Measurements from ENCODE around the gene MYO1D.

The MYO1D gene

GRCh38 chr17:32591405-32591804 lies 285.5 kb downstream of the MYO1D start:
- H2AFZ ChIP-seq (ENCODE audit: low read depth) = no peak overlapping the region
- no peak overlapping the region for H3K9ac ChIP-seq
- H3K36me3 ChIP-seq (ENCODE audit: insufficient read depth) = no peaks in the 10 kb centered on the region
- H3K4me2 ChIP-seq = no peak overlapping the region
- peaks cover 28% of the 10 kb centered on the region for H3K4me1 ChIP-seq (ENCODE audit: low read depth, poor library complexity, severe bottlenecking)
- no peaks in the 10 kb centered on the region for H3K79me2 ChIP-seq (ENCODE audit: insufficient read depth, low read depth)
- H3K27me3 ChIP-seq (ENCODE audit: insufficient read depth, low read depth) = no peaks in the 10 kb centered on the region
- no peak overlapping the region for H3K4me3 ChIP-seq (IDR thresholded peaks at IDR 0.05; ENCODE audit: insufficient read depth, low read depth, low read length)
- no peaks in the 10 kb centered on the region for H4K20me1 ChIP-seq (ENCODE audit: insufficient read depth)
- no peak overlapping the region for H3K27ac ChIP-seq
- no peak for TF ChIP-seq CTCF (conservative IDR thresholded peaks at IDR 0.05; ENCODE audit: low read depth, low read length)

- H3K4me3 ChIP-seq (IDR thresholded peaks at IDR 0.05; ENCODE audit: insufficient read depth, low read depth, low read length) = no peak overlapping the region
- no peak overlapping the region for H3K9ac ChIP-seq
- H4K20me1 ChIP-seq (ENCODE audit: insufficient read depth) = no peaks in the 10 kb centered on the region
- peaks cover 23% of the 10 kb centered on the region for H3K4me1 ChIP-seq (ENCODE audit: low read depth, poor library complexity, severe bottlenecking)
- no peaks in the 10 kb centered on the region for H3K79me2 ChIP-seq (ENCODE audit: insufficient read depth, low read depth)
- H2AFZ ChIP-seq (ENCODE audit: low read depth) = no peak overlapping the region
- no peaks in the 10 kb centered on the region for H3K36me3 ChIP-seq (ENCODE audit: insufficient read depth)
- no peak overlapping the region for H3K4me2 ChIP-seq
- H3K27me3 ChIP-seq (ENCODE audit: insufficient read depth, low read depth) = no peaks in the 10 kb centered on the region
- H3K27ac ChIP-seq = no peak overlapping the region
- TF ChIP-seq CTCF (conservative IDR thresholded peaks at IDR 0.05; ENCODE audit: low read depth, low read length) = no peak
Observed at GRCh38 chr17:32590974-32591373, 285.9 kb downstream of the MYO1D start.

GRCh38 chr17:32588982-32589381 lies 287.9 kb downstream of the MYO1D start:
- Histone ChIP-seq H3K27me3 (ENCODE audit: insufficient read depth, low read depth) (no peaks in the 10 kb centered on the region), H4K20me1 (ENCODE audit: insufficient read depth) (no peaks in the 10 kb centered on the region), H3K4me1 (ENCODE audit: low read depth, poor library complexity, severe bottlenecking) (peaks cover 4% of the 10 kb centered on the region), H3K9ac (no peak overlapping the region), H3K4me3 (IDR thresholded peaks at IDR 0.05; ENCODE audit: insufficient read depth, low read depth, low read length) (no peak overlapping the region), H2AFZ (ENCODE audit: low read depth) (no peak overlapping the region), H3K27ac (no peak overlapping the region), H3K4me2 (no peak overlapping the region), H3K79me2 (ENCODE audit: insufficient read depth, low read depth) (no peaks in the 10 kb centered on the region), H3K36me3 (ENCODE audit: insufficient read depth) (no peaks in the 10 kb centered on the region)
- TF ChIP-seq CTCF (conservative IDR thresholded peaks at IDR 0.05; ENCODE audit: low read depth, low read length) = peak; percentile 45; the same call in 1 of the 2 replicates

GRCh38 chr17:32588135-32588534 lies 288.8 kb downstream of the MYO1D start:
- Histone ChIP-seq H3K9ac (no peak overlapping the region), H3K4me3 (IDR thresholded peaks at IDR 0.05; ENCODE audit: insufficient read depth, low read depth, low read length) (no peak overlapping the region)

More at GRCh38 chr17:32588135-32588534, 288.8 kb downstream of the MYO1D start:
- no peak overlapping the region for H2AFZ ChIP-seq (ENCODE audit: low read depth)
- H3K79me2 ChIP-seq (ENCODE audit: insufficient read depth, low read depth) = no peaks in the 10 kb centered on the region
- H4K20me1 ChIP-seq (ENCODE audit: insufficient read depth) = no peaks in the 10 kb centered on the region
- no peak overlapping the region for H3K4me2 ChIP-seq
- no peak overlapping the region for H3K27ac ChIP-seq
- no peaks in the 10 kb centered on the region for H3K36me3 ChIP-seq (ENCODE audit: insufficient read depth)
- H3K27me3 ChIP-seq (ENCODE audit: insufficient read depth, low read depth) = no peaks in the 10 kb centered on the region
- no peaks in the 10 kb centered on the region for H3K4me1 ChIP-seq (ENCODE audit: low read depth, poor library complexity, severe bottlenecking)
- TF ChIP-seq CTCF (conservative IDR thresholded peaks at IDR 0.05; ENCODE audit: low read depth, low read length) = no peak
